GM18870 (cell line): ENCODE data around the gene EPN3.
A peak's percentile ranks its signal among the peaks of the same experiment; 100 is the strongest.

Experiments used
- ATAC-seq: cut with Tn5 transposase; IDR thresholded peaks from one replicate; pipeline ENCODE4 v1.9.1; 2021; ENCODE audit warnings: moderate library complexity; ENCODE audit not compliant: unreplicated experiment

Gene EPN3

DNA sequence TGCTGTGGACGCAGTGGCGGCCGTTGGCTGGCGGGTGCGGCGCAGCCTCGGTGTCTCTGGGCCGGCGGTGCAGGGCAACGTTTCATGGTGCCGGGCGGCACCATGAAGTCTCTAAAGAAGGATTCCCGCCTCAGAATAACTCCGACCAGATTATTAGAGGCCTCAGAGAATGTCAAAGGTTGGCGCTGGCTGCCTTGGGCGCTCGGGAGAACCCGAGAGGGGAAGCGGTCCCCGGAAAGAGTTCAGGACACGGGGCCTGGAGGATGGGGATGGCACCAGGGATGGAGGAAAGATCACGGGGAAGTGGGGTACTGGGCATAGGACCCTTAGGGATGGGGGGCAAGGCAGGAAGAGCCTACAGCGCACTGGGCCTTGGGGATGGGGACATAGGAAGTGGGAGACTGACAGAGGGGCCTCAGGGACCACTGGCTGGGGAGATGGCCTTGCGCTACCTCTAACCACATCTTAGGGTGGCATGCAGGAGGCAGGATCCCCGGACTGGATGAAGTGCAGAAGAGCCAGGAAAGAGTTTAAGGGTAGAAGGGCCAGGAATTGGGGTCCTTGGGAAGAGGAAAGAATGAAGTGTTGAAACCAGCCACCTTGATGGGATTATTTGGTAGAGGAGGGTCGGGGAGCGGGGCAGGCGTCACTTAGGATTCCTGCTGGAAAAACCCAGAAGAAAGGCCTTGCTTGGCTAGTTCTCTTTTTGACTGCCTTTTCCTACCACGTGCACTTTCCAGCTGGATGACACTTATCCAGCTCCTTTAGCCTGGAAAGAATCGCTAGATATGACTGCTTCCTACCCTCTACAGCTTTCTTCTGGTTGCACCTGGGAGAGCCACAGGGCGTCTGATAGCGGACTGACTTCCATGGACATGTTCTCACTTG lies 23.7 kb upstream of the EPN3 start:
- no peak for ATAC-seq

DNA sequence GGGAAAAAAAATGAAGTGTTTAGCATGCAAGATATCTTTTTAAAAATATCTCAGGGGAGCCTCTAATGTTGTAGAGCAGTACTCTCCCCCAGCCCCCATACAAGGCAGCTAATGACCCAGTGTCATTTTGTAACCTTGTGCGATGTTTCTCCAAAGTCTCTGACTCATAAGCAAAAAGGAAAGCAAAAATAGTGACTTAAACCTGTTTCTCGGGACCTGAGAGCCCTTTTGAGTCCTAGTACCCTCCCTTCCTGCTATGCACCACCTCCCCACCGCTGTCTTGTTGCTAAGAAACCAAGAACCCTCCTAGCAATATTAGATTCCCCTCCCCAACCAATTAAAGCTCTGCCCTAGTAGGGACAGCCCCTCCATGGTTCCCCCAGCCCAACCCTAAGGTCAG lies 21.5 kb upstream of the EPN3 start:
- ATAC-seq = peak; percentile 90

DNA sequence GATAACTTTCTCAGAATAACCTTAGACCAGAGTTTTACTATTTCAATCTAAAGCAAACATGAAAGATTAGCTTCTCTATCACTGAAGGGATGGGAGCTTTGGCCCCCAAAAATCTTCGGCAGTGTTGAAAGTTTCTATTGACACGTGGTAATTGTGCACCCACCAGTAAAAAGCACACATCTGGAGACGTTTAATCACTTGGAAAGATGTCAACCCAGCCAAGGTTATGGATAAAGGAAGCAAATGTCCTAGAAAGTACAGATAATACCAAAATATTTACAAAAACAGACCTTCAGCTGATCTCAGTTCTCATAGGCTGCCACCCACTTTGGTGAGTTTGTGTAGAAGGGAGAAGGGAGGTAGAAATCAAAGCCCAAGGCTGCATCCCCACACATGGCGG lies 19.0 kb upstream of the EPN3 start:
- no peak for ATAC-seq

- no peak for ATAC-seq
Observed at GRCh38 chr17:50514388-50514787, 18.1 kb upstream of the EPN3 start.

- ATAC-seq = no peak
Observed at GRCh38 chr17:50514936-50515702, 17.4 kb upstream of the EPN3 start.

DNA sequence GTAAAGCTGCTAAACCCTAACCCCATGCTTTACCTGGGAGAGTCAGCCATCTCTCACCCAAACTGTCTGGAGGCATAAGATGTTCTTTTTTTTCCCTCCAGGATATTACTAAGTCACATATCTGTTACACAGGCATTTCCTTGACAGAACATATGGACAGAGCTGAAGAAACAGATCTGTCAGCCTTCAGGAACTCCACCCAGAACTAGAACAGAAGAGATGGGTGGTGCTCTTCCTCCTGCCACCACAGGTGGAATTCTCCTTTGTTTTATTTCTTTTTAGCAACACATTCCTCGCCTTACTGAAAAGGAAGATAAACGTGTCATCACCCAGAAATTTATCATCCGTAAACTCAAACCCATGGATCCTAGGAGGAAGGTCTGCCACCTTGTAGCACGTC lies 15.5 kb upstream of the EPN3 start:
- no peak for ATAC-seq

- no peak for ATAC-seq
Observed at GRCh38 chr17:50517504-50518383, 14.8 kb upstream of the EPN3 start.

DNA sequence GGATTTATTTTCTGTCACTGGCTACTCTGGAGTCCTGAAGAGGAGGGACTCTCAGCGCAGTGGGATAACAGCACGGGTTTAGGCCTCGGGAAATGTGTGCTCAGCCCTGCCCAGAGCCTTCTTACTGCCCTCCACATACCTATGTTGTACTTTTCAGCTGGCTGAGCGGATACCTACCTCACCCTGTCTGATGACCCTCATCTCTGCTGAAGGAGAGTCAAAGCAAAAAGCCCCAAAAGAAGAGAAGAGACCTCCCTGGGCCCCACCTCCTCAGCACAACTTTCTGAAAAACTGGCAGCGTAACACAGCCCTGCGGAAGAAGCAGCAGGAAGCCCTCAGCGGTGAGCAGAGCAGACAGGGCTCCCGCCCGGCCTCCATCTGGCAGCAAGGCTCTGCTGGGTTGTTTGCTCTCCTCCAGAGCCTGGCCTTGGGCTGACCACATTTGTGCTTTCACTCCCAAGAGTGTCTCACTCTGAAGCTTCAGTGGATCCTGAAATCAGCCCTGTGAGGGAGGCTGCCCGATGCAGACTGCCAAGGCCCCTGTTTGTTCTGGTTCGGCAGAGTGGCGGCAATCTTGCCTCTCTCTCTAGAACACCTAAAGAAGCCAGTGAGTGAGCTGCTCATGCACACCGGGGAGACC lies 14.0 kb upstream of the EPN3 start:
- ATAC-seq = no peak

DNA sequence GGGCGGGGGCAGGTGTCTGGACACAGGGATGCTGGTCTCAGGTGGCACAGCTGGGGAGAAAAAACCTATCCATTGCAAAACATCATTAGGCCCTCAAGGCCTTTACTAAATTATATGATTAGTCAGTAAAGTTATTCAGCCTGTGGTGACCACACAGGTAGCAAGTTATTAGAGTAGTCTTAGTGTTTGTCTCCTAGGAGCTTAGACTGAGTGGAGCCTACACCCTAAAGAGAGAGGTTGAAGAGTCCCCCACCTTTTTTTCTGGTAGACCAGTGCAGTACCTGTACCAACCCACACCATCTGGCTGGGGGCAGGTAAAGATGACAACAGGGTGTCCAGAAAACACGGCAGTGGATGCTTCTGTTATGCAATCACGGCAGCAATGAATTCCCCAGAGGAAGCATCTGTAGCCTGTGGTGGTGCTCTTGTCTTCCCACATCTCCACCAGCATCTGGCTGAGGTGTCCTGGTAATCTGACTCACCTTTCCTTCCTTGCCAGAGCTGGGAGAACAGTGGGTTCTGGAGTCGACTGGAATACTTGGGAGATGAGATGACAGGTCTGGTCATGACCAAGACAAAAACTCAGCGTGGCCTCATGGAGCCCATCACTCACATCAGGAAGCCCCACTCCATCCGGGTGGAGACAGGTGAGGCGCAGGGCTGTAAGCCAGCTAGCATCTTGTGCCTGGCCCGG lies 13.2 kb upstream of the EPN3 start:
- ATAC-seq = no peak

- ATAC-seq = no peak
Observed at GRCh38 chr17:50520483-50520882, 12.1 kb upstream of the EPN3 start.

- no peak for ATAC-seq
Observed at GRCh38 chr17:50521514-50521913, 11.0 kb upstream of the EPN3 start.

- no peak for ATAC-seq
Observed at GRCh38 chr17:50522766-50523165, 9.8 kb upstream of the EPN3 start.

DNA sequence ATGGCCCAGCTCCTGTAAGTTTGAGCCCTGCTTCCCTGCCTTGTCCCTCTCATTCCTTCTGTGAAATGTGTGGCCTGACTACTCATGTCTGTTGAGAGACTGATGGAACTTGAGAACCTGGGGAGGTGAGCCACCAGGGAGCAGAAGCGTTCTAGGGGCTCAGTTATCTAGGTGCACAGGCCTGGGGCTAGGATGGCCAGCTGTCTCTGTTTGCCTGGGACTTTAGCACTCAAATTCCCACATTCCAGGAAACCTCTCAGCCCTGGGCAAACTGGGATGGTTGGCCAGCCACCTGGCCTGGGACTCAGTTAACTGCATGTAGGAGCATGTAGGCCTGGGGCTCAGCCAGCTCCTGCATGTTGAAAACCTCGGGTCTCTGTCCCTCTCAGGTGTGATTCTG lies 9.3 kb upstream of the EPN3 start:
- ATAC-seq = no peak

GRCh38 chr17:50524838-50525237 lies 7.7 kb upstream of the EPN3 start:
- ATAC-seq = no peak

DNA sequence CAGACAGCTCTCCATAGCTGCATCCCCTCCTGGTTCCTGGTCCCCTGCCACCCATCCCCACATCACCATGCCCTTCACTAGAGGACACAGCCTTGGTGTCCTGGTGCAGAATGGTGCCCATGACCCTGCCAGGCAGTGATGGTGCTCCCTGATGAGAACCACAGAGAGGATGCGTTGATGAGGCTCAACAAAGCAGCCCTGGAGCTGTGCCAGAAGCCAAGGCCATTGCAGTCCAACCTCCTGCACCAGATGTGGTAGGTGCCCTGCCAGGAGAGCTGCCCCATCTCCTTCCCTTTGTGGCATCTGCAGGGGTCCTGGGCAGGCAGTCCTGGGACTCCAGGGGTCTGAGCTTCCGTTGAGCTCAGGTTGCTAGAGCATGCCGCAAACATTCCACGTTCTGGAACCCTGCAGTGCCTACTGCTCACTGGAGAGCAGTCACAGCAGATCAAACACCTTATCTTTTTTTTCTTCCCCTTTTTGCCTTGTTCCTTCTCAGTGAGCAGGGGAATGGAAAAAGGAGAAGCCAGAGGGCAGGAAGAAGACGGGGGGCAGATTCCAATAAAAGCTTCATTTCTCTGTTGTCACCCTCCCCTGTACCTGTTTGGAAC lies 5.3 kb upstream of the EPN3 start:
- no peak for ATAC-seq

GRCh38 chr17:50527949-50528474 lies 4.5 kb upstream of the EPN3 start:
- ATAC-seq = no peak

DNA sequence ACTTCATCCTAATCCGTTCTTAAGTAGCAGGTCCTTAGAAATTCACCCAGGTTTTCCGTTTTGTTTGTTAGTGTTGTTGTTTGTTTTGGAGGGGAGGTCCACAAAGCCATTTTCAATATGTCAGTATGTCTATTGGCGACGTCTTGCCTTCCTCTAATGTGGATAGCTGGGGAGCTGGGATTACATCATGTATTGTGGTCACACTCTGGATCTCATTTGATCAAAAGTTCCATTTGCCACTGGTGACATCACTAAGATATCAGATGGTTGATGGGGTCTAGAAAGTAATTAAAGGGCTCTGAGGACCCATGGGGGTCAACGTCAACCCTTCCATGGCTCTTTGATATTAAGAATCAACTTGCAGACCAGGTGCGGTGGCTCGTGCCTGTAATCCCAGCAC lies 2.7 kb upstream of the EPN3 start:
- no peak for ATAC-seq

GRCh38 chr17:50531428-50532025 lies 1.0 kb upstream of the EPN3 start:
- no peak for ATAC-seq

DNA sequence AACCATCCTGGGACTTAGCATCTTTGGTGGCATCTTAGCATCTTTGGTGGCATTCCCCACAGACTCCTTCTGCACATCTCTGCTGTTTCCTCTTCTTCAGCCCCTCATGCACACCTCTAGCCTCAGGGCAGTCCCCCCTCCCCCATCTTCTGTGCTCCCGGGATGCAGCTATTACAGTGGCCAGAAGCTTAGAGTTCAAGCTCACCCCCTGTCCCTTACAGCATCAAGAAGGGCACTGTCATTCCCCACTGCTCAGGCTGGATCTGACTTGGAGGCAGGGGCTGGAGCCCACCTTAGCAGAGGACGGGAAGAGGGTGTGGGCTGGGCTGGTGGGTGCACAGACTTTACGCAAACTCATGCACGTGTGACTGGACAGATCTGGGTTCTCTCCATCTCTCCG lies 650 bp downstream of the EPN3 start:
- ATAC-seq = no peak
